ENCODE data around the gene DMD.

DNA sequence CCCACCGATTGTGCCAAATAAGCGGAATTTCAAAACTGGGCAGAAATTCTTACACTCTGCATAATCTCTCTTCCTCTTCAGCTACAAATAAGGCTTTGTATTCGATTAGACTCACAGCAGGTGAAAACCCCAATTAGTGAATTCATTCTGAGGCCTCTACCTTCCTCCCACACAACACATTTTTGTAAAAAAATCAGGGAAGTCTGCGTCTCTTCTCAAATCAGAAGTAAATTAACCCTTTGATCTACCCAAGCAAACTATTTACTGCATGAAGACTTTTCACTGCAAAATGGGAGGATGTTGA is 1938.9 kb downstream of the DMD start:
- TF ChIP-seq, protein P1, sequence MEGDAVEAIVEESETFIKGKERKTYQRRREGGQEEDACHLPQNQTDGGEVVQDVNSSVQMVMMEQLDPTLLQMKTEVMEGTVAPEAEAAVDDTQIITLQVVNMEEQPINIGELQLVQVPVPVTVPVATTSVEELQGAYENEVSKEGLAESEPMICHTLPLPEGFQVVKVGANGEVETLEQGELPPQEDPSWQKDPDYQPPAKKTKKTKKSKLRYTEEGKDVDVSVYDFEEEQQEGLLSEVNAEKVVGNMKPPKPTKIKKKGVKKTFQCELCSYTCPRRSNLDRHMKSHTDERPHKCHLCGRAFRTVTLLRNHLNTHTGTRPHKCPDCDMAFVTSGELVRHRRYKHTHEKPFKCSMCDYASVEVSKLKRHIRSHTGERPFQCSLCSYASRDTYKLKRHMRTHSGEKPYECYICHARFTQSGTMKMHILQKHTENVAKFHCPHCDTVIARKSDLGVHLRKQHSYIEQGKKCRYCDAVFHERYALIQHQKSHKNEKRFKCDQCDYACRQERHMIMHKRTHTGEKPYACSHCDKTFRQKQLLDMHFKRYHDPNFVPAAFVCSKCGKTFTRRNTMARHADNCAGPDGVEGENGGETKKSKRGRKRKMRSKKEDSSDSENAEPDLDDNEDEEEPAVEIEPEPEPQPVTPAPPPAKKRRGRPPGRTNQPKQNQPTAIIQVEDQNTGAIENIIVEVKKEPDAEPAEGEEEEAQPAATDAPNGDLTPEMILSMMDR (IDR thresholded peaks at IDR 0.05; ENCODE audit: low read length), result no peak
- TF ChIP-seq EZH2 (optimal IDR thresholded peaks at IDR 0.05; ENCODE audit: low read depth, low read length) (no peak), EZH2phosphoT487 (IDR thresholded peaks at IDR 0.05; ENCODE audit: low read length) (no peak)

All from MM.1S (cell line).